PC-9 (cell line): ENCODE results near the gene KANSL3.

ENCODE experiments used
- CTCF ChIP-seq: fragments of 200-600 bp; sonication (generic); conservative IDR thresholded peaks from 2 replicates; pipeline ENCODE4 v1.6.1; 2017; ENCODE audit warnings: mixed run types, antibody characterized with exemption, mild to moderate bottlenecking, moderate library complexity
- EZH2 ChIP-seq: fragments of 200-600 bp; sonication (generic); IDR thresholded peaks from 2 replicates; pipeline ENCODE4 v1.8.0; 2017; ENCODE audit warnings: antibody characterized with exemption, low read depth

GRCh38 chr2:96647681-96648080, 9.6 kb upstream of the KANSL3 start:
- no peak for TF ChIP-seq CTCF
- TF ChIP-seq EZH2: no peak
